GM21723 (cell line): Measurements from ENCODE around the gene SLAMF9.
"Not testable (repeated sequence)": the region's sequence is repeated elsewhere in the genome, so short reads cannot be mapped to it uniquely, and the experiment has no call there.

Experiments
- ATAC-seq: cut with Tn5 transposase; IDR thresholded peaks from one replicate; pipeline ENCODE4 v1.9.1; 2021; ENCODE audit warnings: mild to moderate bottlenecking, moderate library complexity; ENCODE audit not compliant: unreplicated experiment

SLAMF9 gene

GRCh38 chr1:159922511-159923202 lies 31.4 kb downstream of the SLAMF9 start:
- ATAC-seq, result no peak

DNA sequence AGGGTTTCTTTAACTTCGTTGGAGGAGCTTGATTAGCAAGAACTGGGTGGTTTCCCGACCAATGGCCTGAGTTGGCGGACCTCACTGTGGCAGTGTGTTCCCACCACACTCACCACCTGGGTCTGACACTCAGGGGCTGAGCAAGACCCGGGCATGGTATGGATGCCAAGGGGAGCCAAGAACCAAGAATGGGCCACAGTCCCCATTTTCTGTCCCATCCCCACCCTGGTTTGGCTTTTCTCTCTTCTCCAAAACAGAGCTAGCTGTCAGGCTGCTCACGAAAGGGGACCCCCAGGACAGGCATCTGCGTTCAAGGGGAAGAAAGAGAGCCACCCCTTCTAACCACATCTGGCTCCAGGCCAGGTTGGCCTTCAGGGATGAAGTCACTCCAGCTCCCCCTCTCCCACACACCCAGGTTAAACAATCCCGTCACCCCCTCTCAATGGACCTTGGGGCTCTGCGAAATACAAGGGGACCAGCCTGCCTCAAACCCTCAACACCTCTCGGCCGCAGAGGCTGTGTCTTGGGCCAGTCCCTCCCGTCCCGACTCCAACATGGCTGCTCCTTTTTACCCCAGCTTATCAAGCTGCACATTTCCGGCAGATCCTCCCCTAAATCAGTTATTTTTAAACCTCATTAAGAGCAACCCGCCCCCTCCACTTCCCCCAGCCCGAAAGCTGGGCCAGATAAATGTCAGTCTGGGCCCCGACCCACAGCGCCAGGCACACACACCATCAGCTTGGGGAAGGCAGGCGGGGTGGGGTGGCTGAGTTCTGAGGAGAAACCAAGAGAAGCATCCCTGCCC lies 32.1 kb downstream of the SLAMF9 start:
- ATAC-seq, result no peak

- peak; percentile 23 for ATAC-seq
Measured at GRCh38 chr1:159921251-159921650, 32.8 kb downstream of the SLAMF9 start.

DNA sequence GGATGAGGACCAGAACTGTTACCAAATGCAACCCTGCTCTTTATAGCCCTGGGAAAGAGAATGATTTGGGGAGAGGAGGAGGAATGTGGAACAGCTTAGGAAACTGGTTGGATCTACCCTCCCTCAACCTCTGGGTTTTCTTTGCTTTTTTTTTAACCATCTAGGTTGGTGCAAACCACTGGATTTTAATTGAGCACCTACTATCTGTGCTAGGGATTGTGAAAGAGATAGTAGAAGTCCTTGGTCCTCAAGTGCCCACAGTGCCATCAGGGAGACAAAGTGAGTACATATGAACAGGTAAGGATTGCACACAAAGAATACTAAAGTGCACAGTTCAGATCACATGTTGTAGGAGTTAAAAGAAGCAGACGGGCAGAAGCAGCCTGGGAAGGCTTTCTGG lies 33.4 kb downstream of the SLAMF9 start:
- no peak for ATAC-seq

DNA sequence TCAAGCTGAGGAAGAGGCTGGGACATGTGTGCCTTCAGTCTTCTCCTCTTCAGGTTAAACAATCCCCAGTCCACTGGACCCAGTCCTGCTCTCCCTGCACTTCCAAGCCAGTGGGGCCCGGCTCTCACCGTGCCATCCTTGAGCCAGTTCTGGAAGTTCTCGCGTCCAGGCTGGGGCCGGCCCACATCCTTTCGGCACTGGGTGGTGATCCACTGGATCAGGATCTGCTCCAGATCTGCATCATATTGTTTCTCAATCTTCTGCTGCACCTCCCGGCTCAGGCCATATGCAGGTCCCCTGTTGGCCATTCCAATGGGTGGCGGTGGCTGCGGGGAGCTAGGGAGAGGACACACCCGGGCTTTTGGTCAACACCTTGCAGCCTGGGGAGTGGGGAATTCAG lies 33.8 kb downstream of the SLAMF9 start:
- no peak for ATAC-seq

GRCh38 chr1:159919236-159919865 lies 34.7 kb downstream of the SLAMF9 start:
- ATAC-seq, result no peak

- ATAC-seq, result no peak
Measured at GRCh38 chr1:159918352-159919200, 35.5 kb downstream of the SLAMF9 start.

GRCh38 chr1:159917533-159918351 lies 36.3 kb downstream of the SLAMF9 start:
- no peak for ATAC-seq

DNA sequence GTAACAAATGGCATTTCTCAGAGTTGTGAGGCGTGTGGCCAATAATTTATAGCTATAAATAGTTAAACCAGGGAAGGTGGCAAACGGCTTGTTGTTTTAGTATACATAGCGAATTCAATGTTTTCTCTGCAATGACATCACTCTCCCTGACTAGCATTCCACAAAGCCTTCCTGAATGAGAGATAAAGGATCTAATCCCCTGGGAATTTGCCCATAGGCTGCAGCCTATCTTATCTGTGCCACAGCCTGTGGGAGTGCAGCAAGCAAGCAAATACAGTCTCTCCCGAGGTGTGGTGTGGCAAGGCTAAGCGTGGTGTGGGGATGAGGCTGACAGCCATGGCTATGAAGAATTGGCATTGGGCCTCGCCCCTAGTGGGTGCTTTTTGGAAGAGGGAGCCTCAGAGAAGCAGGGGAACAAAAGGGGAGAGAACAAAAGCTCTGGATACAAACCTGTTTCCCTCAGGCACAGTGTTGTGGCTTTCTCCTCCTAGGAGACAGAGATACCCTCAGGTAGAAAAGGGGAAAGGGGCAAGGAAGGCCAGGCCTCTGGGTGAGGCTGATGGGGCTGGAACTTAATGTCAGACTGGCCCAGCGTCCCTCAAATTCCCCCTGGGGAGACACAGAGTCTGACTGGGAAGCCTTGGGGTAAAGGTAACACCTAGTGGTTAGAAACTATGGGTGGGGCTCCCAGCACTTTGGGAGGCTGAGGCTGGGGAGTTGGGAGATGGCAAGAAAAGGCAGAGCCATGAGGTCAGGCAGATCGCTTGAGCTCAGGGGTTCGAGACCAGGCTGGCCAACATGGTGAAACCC lies 37.6 kb downstream of the SLAMF9 start:
- no peak for ATAC-seq

DNA sequence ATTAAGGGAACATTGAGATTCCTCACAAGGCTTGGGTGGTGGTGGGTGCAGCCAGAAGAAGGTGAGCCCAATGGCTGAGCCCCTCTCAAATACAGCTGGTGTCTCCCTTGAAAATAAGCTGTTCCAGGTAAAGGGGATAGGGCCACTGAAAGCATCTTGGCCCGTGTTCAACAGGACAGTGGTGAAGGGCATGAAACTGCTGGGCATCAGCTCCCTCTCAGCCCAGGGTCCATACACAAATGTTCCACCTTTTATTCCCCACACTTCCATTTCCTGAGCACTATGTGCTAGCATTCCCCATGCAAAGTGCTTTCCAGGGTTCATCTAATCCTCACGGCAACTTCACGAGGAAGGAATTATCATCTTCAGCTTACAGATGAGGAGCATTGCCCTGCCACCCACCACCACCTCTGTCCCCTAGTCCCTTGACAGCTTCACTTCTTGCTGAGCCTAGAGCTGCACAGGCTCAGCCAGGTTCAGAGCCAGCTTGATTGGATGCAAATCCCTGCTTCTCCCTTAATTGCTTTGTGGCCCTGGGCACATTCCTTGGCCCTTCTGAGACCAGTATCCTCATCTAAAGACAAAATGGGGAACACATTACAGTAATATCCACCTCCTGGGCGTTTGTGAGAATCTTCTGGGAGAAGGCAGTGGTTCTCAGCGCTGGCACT lies 38.3 kb downstream of the SLAMF9 start:
- no peak for ATAC-seq

DNA sequence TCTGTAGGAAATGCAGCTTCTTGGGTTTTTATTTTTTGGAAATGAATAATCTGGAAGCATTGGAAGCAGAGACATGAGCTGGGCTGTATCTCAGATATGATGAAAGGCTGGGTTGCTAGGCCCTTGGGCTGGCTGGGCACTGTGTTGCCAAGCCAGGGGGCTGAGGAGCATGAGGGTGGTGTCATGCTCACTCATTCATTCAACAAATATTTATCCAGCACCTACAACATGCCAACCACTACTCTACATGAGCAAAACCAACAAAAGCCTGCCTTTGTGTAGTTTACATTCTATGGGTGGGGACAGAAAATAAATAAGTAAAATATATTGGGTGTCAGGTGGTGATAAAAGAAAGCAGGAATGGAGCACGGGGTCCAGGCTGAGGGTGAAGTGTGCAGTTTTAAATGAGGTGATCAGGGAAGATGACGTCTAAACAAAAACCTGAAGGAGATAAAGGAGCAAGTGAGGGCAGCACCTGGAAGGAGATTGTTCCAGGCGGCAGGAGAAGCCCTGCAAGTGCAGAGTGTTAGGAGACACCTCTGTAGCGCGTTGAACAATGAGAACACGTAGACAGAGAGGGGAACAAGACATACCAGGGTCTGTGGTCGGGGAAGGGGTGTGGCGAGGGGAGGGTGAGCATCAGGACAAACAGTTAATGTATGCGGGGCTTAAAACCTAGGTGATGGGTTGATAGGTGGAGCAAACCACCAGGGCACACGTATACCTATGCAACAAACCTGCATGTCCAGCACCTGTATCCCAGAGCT lies 39.6 kb downstream of the SLAMF9 start:
- ATAC-seq, result no peak

DNA sequence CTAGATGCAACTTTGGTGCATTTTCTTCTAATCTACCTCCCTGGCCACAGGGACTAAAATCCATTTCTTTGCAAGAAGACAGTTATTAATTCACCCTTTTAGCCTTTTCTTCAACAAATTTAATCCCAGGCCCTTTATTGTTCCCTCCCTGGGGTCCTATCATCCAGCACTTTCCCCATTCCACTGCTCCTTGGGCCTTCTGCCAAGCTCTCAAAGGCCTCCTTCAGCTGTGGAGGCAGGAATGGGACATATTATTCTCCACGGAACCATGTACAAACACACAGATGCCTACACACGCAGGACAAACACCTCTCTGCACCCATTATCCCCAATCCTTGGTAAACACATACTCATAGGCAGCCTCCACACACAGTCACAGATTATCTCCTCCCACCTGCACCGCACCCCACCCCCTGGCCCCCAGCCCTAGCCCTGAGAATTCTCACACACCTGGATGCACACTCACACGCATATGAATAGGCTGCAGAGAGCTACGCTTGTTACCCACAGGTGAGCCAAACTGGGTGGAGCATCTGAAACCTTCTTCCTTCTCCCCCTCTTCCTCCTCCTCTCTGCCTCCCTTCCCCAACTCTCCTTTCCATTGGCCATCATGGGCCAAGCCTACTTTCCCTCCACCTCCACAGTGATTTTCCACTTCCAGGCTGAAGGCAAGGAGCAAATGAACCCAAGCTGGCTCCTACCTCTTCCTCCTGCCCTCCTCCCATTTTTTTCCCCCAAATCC lies 40.4 kb downstream of the SLAMF9 start:
- no peak for ATAC-seq

DNA sequence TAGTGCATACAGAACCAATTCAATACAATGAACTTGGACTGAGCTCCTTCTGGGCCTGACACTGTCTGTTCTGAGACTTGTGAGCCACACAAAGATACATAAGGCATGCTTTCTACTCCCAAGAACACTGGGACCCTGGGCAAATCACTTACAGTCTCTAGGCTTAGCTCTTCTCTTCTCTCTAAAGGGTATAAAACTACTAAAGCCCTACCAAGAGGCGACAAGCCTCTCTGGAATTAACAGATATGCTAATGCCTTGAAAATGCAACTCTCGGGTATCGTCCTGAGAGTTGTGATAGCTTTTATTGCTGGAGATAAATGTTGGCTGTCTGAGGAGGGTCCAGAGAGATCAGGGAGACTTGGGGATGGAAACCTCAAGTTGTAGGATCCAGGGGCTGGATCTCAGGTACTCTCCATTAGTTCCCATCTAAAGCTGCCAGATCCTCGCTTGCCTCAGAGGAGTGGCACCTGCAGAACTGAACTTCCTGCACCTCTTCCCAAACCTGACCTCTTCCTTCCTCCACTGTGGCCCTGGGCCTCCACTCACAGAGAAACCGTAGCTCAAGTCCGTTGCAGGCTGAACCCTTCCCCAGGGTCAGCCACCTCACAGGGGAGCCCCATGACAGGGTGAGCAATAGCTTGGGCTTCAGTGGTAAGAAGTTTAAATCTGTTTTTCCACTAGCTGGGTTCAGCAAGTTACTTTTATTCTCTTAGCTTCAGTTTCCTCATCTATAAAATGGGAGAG lies 42.5 kb downstream of the SLAMF9 start:
- no peak for ATAC-seq

GRCh38 chr1:159908031-159908940 lies 45.8 kb downstream of the SLAMF9 start:
- no peak for ATAC-seq

- ATAC-seq, result no peak
Measured at GRCh38 chr1:159906960-159907359, 47.1 kb downstream of the SLAMF9 start.

DNA sequence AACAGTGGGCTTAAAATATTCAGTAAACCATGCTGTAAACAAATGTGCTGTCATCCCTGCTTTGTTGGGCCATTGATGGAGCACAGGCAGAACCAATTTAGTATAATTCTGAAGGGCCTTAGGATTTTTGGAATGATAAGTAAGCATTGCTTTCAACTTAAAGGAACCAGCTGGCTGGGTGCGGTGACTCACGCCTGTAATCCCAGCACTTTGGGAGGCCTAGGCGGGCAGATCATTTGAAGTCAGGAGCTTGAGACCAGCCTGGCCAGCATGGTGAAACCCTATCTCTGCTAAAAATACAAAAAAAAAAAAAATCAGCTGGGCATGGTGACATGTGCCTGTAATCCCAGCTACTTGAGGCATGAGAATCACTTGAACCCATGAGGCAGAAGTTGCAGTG lies 50.0 kb downstream of the SLAMF9 start:
- ATAC-seq, result not testable (repeated sequence)
